Thyroid gland (tissue), 4 donors: ENCODE measurements around the gene NAGS. TPM values are rescaled to one million over a fixed set of nuclear protein-coding genes. Genes with fewer than 3 reads are reported as not detected.
A peak's percentile ranks its signal among the peaks of the same experiment; 100 is the strongest.
"Not testable (repeated sequence)": the region's sequence is repeated elsewhere in the genome, so short reads cannot be mapped to it uniquely, and the experiment has no call there.

Source experiments
- DNase-seq, 2 donors: peaks; one replicate each; pipeline ENCODE4 v3.0.0-alpha.2; 2019
- H3K27ac ChIP-seq, 3 donors: fragments of 200-600 bp; sonication (generic); 1 replicate in 2 of 3; 2 replicates in 1 of 3; pipeline ENCODE4 v1.5.1; 2016 to 2019; ENCODE audit warnings: mild to moderate bottlenecking in 1 of 3, moderate library complexity in 1 of 3
- H3K27me3 ChIP-seq: fragments of 200-600 bp; sonication (generic); one replicate; pipeline ENCODE4 v1.5.1; 2019
- H3K36me3 ChIP-seq, 2 donors: fragments of 200-600 bp; sonication (generic); one replicate each; pipeline ENCODE4 v1.5.1; 2016 to 2019
- H3K4me1 ChIP-seq, 2 donors: fragments of 200-600 bp; sonication (generic); one replicate each; pipeline ENCODE4 v1.5.1; 2017 to 2019
- H3K4me3 ChIP-seq, 3 donors: fragments of 200-600 bp; sonication (generic); replicated peaks in 1 of 3; 1 replicate in 2 of 3; 2 replicates in 1 of 3; pipeline ENCODE4 v1.5.1; 2016; ENCODE audit warnings: mild to moderate bottlenecking in 1 of 3
- H3K9me3 ChIP-seq: fragments of 200-600 bp; sonication (generic); one replicate; pipeline ENCODE4 v1.5.1; 2017
- POLR2A ChIP-seq, 2 donors: fragments of 450-650 bp; IDR thresholded peaks; one replicate each; pipeline ENCODE4 v1.6.1; 2017; ENCODE audit warnings: antibody characterized with exemption in 2 of 2, mild to moderate bottlenecking in 2 of 2, moderate library complexity in 1 of 2
- WGBS, 2 donors: methylation state at CpG; one replicate each; pipeline ENCODE4 v1.1.5; 2017; 5-methylcytosine and 5-hydroxymethylcytosine counted together
- intact Hi-C: fragments of 100-400 bp; cut with DNase I; formaldehyde crosslinking; loops from one replicate; pipeline ENCODE4 v1.15.1; 2023
- total RNA-seq, 4 donors: library from RNA; depleted of rRNA; stranded (reverse); fragments of >200 nt; gene quantifications; one replicate each; pipeline ENCODE4 v1.2.3, GENCODE V29; 2016
- TF ChIP-seq, protein P1 (sequence below), 6 experiments: fragments of 200-600 bp in 3 of 6; fragments of 450-650 bp in 3 of 6; sonication (generic) in 3 of 6; IDR thresholded peaks; one replicate each; pipeline ENCODE4 v1.5.1; 2016 to 2019; ENCODE audit warnings: antibody characterized with exemption in 6 of 6, mild to moderate bottlenecking in 2 of 6, inconsistent platforms in 1 of 6, moderate library complexity in 1 of 6

NAGS gene
- total RNA-seq, 4 donors from 2014 or later, result 11.9 to 19.2 (median 14.5) TPM

DNA sequence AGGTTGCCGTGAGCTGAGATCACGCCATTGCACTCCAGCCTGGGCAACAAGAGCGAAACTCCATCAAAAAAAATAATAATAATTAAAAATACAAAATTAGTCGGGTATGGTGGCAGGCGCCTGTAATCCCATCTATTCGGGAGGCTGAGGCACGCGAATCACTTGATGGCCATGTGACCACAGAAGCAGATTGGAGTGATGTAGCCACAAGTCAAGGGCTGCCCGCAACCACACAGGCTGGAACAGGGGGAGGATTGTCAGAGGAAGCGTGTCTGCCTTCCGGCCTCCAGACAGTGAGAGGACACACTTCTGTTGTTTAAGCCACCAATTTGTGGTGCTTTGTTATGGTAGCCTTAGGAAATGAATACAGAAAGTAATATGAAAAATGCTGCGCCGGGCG is 11.8 kb upstream of the NAGS start:
- 93 to 94% methylated on average over 14 of the region's 14 CpGs for WGBS, 2 donors
- TF ChIP-seq, protein P1, sequence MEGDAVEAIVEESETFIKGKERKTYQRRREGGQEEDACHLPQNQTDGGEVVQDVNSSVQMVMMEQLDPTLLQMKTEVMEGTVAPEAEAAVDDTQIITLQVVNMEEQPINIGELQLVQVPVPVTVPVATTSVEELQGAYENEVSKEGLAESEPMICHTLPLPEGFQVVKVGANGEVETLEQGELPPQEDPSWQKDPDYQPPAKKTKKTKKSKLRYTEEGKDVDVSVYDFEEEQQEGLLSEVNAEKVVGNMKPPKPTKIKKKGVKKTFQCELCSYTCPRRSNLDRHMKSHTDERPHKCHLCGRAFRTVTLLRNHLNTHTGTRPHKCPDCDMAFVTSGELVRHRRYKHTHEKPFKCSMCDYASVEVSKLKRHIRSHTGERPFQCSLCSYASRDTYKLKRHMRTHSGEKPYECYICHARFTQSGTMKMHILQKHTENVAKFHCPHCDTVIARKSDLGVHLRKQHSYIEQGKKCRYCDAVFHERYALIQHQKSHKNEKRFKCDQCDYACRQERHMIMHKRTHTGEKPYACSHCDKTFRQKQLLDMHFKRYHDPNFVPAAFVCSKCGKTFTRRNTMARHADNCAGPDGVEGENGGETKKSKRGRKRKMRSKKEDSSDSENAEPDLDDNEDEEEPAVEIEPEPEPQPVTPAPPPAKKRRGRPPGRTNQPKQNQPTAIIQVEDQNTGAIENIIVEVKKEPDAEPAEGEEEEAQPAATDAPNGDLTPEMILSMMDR (IDR thresholded peaks at IDR 0.05), result no peak
- no peak for TF ChIP-seq POLR2A (IDR thresholded peaks at IDR 0.05)
- no peaks in the 10 kb centered on the region for H3K9me3 ChIP-seq
- H3K27me3 ChIP-seq, result no peaks in the 10 kb centered on the region
- intact Hi-C loops, result no loop called here
- H3K36me3 ChIP-seq, result no peaks in the 10 kb centered on the region
- peaks cover 10 to 24% of the 10 kb centered on the region in 2 donors for H3K4me1 ChIP-seq
- no peak overlapping the region for H3K27ac ChIP-seq
- H3K4me3 ChIP-seq, result no peak overlapping the region
- no peak for DNase-seq

DNA sequence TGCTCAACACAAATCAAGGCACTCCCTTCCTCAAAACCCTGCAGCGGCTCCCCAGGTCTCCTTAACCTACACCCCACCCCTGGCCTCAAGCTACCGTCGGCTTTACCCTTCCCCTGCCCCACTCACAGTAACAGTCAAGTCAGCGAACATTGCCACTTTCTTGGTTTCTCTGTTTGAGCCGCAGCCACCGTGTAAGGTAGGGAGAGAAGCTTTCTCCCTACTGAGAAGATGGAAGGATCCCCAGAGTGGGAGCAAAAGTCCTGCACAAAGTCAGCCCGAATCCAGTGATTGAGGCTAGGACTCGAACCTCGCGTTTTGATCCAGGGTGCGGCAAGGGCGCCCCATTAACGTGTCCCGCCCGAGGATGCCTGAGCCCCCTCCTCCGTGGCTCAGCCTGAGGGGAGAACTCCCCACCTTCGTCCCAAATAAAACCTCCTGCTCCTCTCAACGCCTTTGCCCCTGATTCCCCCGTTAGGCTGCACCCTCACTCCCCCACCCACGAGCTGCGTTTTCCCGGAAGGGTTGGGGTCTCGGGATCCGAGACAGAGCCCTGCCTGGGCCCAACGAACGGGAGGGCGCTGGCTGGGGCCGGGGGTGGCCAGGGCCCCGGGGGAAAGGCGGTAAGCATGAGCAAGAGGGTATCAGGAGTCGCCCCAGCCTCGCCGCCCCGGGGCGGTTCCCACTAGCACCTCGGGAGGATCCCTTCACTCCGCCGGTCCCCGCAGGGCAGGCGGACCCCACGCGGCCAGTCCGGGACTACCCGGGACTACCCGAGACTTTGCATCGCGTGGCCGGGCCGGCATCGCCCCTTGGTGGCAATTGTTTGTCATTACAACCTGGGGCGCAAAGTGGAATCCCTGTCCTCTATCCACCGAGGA is 9.9 kb upstream of the NAGS start:
- intact Hi-C loops, result loop anchor here (2.0 kb wide), 1 partner anchor 50 kb away; no protein-coding TSS in a partner anchor
- no peaks in the 10 kb centered on the region for H3K36me3 ChIP-seq
- peak; percentile 75 to 85 for DNase-seq
- H3K4me3 ChIP-seq, result peak overlapping the region in 1 of 3 donors; percentile 12
- no peak for TF ChIP-seq POLR2A (IDR thresholded peaks at IDR 0.05)
- TF ChIP-seq, protein P1 (IDR thresholded peaks at IDR 0.05), result peak; percentile 91 to 97 (median 93)
- no peaks in the 10 kb centered on the region for H3K27me3 ChIP-seq
- peak overlapping the region; percentile 66 to 86 (median 78) for H3K27ac ChIP-seq
- peaks cover 6 to 19% of the 10 kb centered on the region in 2 donors for H3K4me1 ChIP-seq
- no peaks in the 10 kb centered on the region for H3K9me3 ChIP-seq
- 25 to 27% methylated on average over 17 to 22 of the region's 52 CpGs for WGBS, 2 donors

DNA sequence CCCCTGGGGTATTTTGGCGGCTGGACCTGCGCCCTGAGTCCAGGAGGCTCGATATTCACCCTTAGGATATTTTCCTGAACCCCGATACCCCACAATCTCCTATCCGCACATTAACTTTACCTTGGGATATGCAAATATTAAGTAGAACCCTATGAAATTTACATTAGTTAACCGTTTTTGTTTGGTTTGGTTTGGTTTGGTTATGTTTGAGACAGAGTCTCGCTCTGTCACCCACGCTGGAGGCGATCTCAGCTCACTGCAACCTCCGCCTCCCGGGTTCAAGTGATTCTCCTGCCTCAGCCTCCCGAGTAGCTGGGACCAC is 9.3 kb upstream of the NAGS start:
- peak overlapping the region; percentile 66 to 86 (median 78) for H3K27ac ChIP-seq
- no peaks in the 10 kb centered on the region for H3K27me3 ChIP-seq
- intact Hi-C loops, result loop anchor here (2.0 kb wide), 1 partner anchor 50 kb away; no protein-coding TSS in a partner anchor
- H3K36me3 ChIP-seq, result no peaks in the 10 kb centered on the region
- no peaks in the 10 kb centered on the region for H3K9me3 ChIP-seq
- no peak for TF ChIP-seq POLR2A (IDR thresholded peaks at IDR 0.05)
- TF ChIP-seq, protein P1 (IDR thresholded peaks at IDR 0.05), result peak in 2 of 6 experiments; percentile 1 to 22
- H3K4me1 ChIP-seq, result peaks cover 6 to 19% of the 10 kb centered on the region in 2 donors
- no peak overlapping the region for H3K4me3 ChIP-seq
- WGBS, 2 donors, result 14 to 22% methylated on average over 12 of the region's 12 CpGs
- no peak for DNase-seq

DNA sequence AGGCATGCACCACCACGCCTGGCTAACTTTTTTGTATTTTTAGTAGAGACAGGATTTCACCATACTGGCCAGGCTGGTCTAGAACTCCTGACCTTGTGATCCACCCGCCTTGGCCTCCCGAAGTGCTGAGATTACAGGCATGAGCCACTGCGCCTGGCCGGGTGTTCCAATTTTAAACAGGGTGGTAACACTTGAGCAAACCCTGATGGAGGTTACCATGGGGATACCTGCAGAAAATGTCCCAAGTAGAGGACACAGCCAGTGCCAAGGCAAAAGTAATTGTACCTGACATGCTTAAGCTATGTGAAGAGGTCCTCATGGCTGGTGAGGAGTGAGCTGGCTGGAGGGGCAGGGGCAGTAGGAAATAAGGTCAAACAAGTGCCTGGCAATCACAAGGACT is 7.2 kb upstream of the NAGS start:
- 44 to 66% methylated on average over 3 to 5 of the region's 5 CpGs for WGBS, 2 donors

DNA sequence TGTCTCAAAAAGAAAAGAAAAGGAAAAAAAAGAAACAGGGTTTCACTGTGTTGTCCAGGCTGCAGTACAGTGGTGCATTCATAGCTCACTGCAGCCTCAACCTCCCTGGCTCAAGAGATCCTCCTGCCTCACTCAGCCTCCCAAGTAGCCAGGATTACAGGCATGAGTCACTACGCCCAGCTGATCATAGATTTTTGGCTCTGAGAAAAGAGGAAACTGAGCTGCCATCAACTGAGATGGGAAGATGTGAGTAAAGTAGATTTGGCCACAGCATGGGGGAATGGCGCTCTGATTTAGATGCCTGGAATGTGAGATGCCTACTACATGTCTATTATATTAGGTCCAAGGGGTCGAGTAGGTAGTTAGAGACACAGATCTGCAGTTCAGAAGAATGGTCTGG is 5.9 kb upstream of the NAGS start:
- no peak overlapping the region for H3K4me3 ChIP-seq
- H3K27ac ChIP-seq, result peak overlapping the region in 1 of 3 donors; percentile 26
- no peak for TF ChIP-seq POLR2A (IDR thresholded peaks at IDR 0.05)
- TF ChIP-seq, protein P1 (IDR thresholded peaks at IDR 0.05), result no peak
- no peaks in the 10 kb centered on the region for H3K36me3 ChIP-seq
- no peak for DNase-seq
- no peaks in the 10 kb centered on the region for H3K27me3 ChIP-seq
- WGBS, 2 donors, result 85 to 90% methylated on average over 3 of the region's 3 CpGs
- no peaks in the 10 kb centered on the region for H3K9me3 ChIP-seq
- intact Hi-C loops, result no loop called here
- peaks cover 6 to 19% of the 10 kb centered on the region in 2 donors for H3K4me1 ChIP-seq

More for the DNA sequence above, 7.2 kb upstream of the NAGS start:
- H3K4me3 ChIP-seq, H3K9me3 ChIP-seq, H3K36me3 ChIP-seq, H3K27me3 ChIP-seq, intact Hi-C loops: not testable (repeated sequence)
- DNase-seq, result peak; percentile 85 to 91
- Histone ChIP-seq H3K4me1 (peaks cover 6 to 19% of the 10 kb centered on the region in 2 donors), H3K27ac (peak overlapping the region; percentile 57 to 76 (median 64))
